ENCODE results near the gene MAPKAPK5. TPM values are rescaled to one million over a fixed set of nuclear protein-coding genes. Genes with fewer than 3 reads are reported as not detected.
"Not testable (repeated sequence)": the region's sequence is repeated elsewhere in the genome, so short reads cannot be mapped to it uniquely, and the experiment has no call there.

Gene MAPKAPK5
- polyA plus RNA-seq, result 35.0 TPM

- Mint-ChIP-seq H3K27me3 (peaks cover 4% of the 10 kb centered on the region), H3K36me3 (peaks cover 6% of the 10 kb centered on the region), H3K27ac (peak within 1 kb of the TSS; percentile 96 to 100 (median 99)), H3K4me3 (peak within 1 kb of the TSS; percentile 97 to 100 (median 98)), H3K4me1 (peaks cover 24 to 37% (median 30%) of the 10 kb centered on the region in 3 donors), H3K9me3 (peaks cover 0 to 3% (median 0%) of the 10 kb centered on the region in 3 donors)
Observed at GRCh38 chr12:111841750-111842555, at the start of gene MAPKAPK5. Gene MAPKAPK5 (plus strand): TSS chr12:111842228. CDS start chr12:111842734, 506 bp downstream.

GRCh38 chr12:111792856-111793235 is 49.2 kb upstream of the MAPKAPK5 start:
- Mint-ChIP-seq H3K27me3 (no peaks in the 10 kb centered on the region), H3K9me3 (no peaks in the 10 kb centered on the region), H3K4me1 (peaks cover 0 to 1% (median 0%) of the 10 kb centered on the region in 3 donors), H3K27ac (no peak overlapping the region), H3K4me3 (no peak overlapping the region), H3K36me3 (peaks cover 4% of the 10 kb centered on the region)

GRCh38 chr12:111798182-111798581 is 43.8 kb upstream of the MAPKAPK5 start:
- peaks cover 8% of the 10 kb centered on the region for H3K36me3 Mint-ChIP-seq
- H3K27me3 Mint-ChIP-seq, result no peaks in the 10 kb centered on the region
- no peaks in the 10 kb centered on the region for H3K9me3 Mint-ChIP-seq
- no peak overlapping the region for H3K27ac Mint-ChIP-seq
- no peak overlapping the region for H3K4me3 Mint-ChIP-seq
- no peaks in the 10 kb centered on the region for H3K4me1 Mint-ChIP-seq

- Mint-ChIP-seq H3K36me3 (peaks cover 8% of the 10 kb centered on the region), H3K27me3 (no peaks in the 10 kb centered on the region), H3K4me3 (no peak overlapping the region), H3K27ac (no peak overlapping the region), H3K4me1 (no peaks in the 10 kb centered on the region), H3K9me3 (no peaks in the 10 kb centered on the region)
Observed at GRCh38 chr12:111799758-111800157, 42.3 kb upstream of the MAPKAPK5 start.

GRCh38 chr12:111803038-111803626 is 38.9 kb upstream of the MAPKAPK5 start:
- peaks cover 4% of the 10 kb centered on the region for H3K36me3 Mint-ChIP-seq
- H3K27ac Mint-ChIP-seq, result no peak overlapping the region
- no peak overlapping the region for H3K4me3 Mint-ChIP-seq
- no peaks in the 10 kb centered on the region for H3K9me3 Mint-ChIP-seq
- no peaks in the 10 kb centered on the region for H3K27me3 Mint-ChIP-seq
- H3K4me1 Mint-ChIP-seq, result no peaks in the 10 kb centered on the region

- Mint-ChIP-seq H3K27me3 (no peaks in the 10 kb centered on the region), H3K9me3 (no peaks in the 10 kb centered on the region), H3K4me1 (no peaks in the 10 kb centered on the region), H3K36me3 (peaks cover 4% of the 10 kb centered on the region), H3K27ac (no peak overlapping the region), H3K4me3 (no peak overlapping the region)
Observed at GRCh38 chr12:111803851-111804250, 38.2 kb upstream of the MAPKAPK5 start.

- Mint-ChIP-seq H3K9me3 (no peaks in the 10 kb centered on the region), H3K27ac (no peak overlapping the region), H3K36me3 (no peaks in the 10 kb centered on the region), H3K4me1 (no peaks in the 10 kb centered on the region), H3K4me3 (no peak overlapping the region), H3K27me3 (no peaks in the 10 kb centered on the region)
Observed at GRCh38 chr12:111806304-111806703, 35.7 kb upstream of the MAPKAPK5 start.

GRCh38 chr12:111807232-111807631 is 34.8 kb upstream of the MAPKAPK5 start:
- Mint-ChIP-seq H3K27ac (peak overlapping the region in 1 of 3 donors; percentile 12), H3K4me3 (no peak overlapping the region)

GRCh38 chr12:111812881-111813741 is 28.9 kb upstream of the MAPKAPK5 start:
- no peak overlapping the region for H3K4me3 Mint-ChIP-seq
- H3K4me1 Mint-ChIP-seq, result peaks cover 5 to 6% (median 6%) of the 10 kb centered on the region in 3 donors
- H3K27ac Mint-ChIP-seq, result no peak overlapping the region
- no peaks in the 10 kb centered on the region for H3K36me3 Mint-ChIP-seq
- H3K27me3 Mint-ChIP-seq, result peaks cover 1% of the 10 kb centered on the region
- H3K9me3 Mint-ChIP-seq, result no peaks in the 10 kb centered on the region

More at GRCh38 chr12:111807232-111807631, 34.8 kb upstream of the MAPKAPK5 start:
- no peaks in the 10 kb centered on the region for H3K36me3 Mint-ChIP-seq
- no peaks in the 10 kb centered on the region for H3K27me3 Mint-ChIP-seq
- no peaks in the 10 kb centered on the region for H3K4me1 Mint-ChIP-seq
- H3K9me3 Mint-ChIP-seq, result no peaks in the 10 kb centered on the region

- Mint-ChIP-seq H3K27me3 (peaks cover 2% of the 10 kb centered on the region), H3K4me1 (peaks cover 5 to 6% (median 6%) of the 10 kb centered on the region in 3 donors)
Observed at GRCh38 chr12:111816065-111816615, 25.9 kb upstream of the MAPKAPK5 start.

GRCh38 chr12:111816898-111817297 is 25.1 kb upstream of the MAPKAPK5 start:
- H3K27me3 Mint-ChIP-seq, H3K4me3 Mint-ChIP-seq, H3K9me3 Mint-ChIP-seq, H3K4me1 Mint-ChIP-seq, H3K27ac Mint-ChIP-seq, H3K36me3 Mint-ChIP-seq: not testable (repeated sequence)

More at GRCh38 chr12:111816065-111816615, 25.9 kb upstream of the MAPKAPK5 start:
- Mint-ChIP-seq H3K36me3 (no peaks in the 10 kb centered on the region), H3K27ac (no peak overlapping the region), H3K4me3 (no peak overlapping the region), H3K9me3 (no peaks in the 10 kb centered on the region)

- H3K36me3 Mint-ChIP-seq, result no peaks in the 10 kb centered on the region
- no peak overlapping the region for H3K27ac Mint-ChIP-seq
- H3K4me1 Mint-ChIP-seq, result peaks cover under 1 to 1% (median 1%) of the 10 kb centered on the region in 3 donors
- no peaks in the 10 kb centered on the region for H3K9me3 Mint-ChIP-seq
- H3K27me3 Mint-ChIP-seq, result peaks cover 6% of the 10 kb centered on the region
- no peak overlapping the region for H3K4me3 Mint-ChIP-seq
Observed at GRCh38 chr12:111818340-111818739, 23.7 kb upstream of the MAPKAPK5 start.

- Mint-ChIP-seq H3K36me3 (no peaks in the 10 kb centered on the region), H3K27ac (no peak overlapping the region), H3K9me3 (no peaks in the 10 kb centered on the region), H3K4me3 (no peak overlapping the region), H3K4me1 (no peaks in the 10 kb centered on the region), H3K27me3 (peaks cover 9% of the 10 kb centered on the region)
Observed at GRCh38 chr12:111819191-111820158, 22.6 kb upstream of the MAPKAPK5 start.

GRCh38 chr12:111820828-111821227 is 21.2 kb upstream of the MAPKAPK5 start:
- not testable (repeated sequence) for H3K4me3 Mint-ChIP-seq, H3K36me3 Mint-ChIP-seq, H3K27ac Mint-ChIP-seq, H3K9me3 Mint-ChIP-seq, H3K27me3 Mint-ChIP-seq, H3K4me1 Mint-ChIP-seq

Measured in IgD-negative memory B cell (primary cell).